ENCODE measurements around the gene EVI5L. TPM values are rescaled to one million over a fixed set of nuclear protein-coding genes. Genes with fewer than 3 reads are reported as not detected.

EVI5L gene
- total and polyA plus RNA-seq, 2 of the 13 experiments (the other 11 are each of a cell fraction or from before 2014, with no cell fraction given), result 1.7 to 2.4 TPM

DNA sequence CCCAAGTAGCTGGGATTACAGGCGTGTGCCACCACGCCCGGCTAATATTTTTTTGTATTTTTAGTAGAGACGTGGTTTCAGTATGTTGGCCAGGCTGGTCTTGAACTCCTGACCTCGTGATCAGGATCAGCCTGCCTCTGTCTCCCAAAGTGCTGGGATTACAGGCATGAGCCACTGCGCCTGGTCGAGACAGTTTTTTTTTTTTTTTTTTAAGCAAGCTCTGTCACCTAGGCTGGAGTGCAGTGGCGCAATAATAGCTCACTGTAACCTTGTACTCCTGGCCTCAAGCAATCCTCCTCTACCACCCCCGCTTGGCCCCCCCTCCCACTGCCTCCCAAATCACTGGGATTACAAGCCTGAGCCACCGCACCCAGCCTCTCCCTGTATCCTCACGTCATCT lies 67.3 kb downstream of the EVI5L start (continued):
- TF ChIP-seq SIX4 (CRISPR knock-in tag; IDR thresholded peaks at IDR 0.05), result no peak
- TF ChIP-seq SKI (IDR thresholded peaks at IDR 0.05; ENCODE audit: partially characterized antibody), result peak; percentile 62
- peak; percentile 59; the same call in 1 of the 2 replicates for TF ChIP-seq SP4 (CRISPR knock-in tag; IDR thresholded peaks at IDR 0.05)
- TF ChIP-seq, protein P1, sequence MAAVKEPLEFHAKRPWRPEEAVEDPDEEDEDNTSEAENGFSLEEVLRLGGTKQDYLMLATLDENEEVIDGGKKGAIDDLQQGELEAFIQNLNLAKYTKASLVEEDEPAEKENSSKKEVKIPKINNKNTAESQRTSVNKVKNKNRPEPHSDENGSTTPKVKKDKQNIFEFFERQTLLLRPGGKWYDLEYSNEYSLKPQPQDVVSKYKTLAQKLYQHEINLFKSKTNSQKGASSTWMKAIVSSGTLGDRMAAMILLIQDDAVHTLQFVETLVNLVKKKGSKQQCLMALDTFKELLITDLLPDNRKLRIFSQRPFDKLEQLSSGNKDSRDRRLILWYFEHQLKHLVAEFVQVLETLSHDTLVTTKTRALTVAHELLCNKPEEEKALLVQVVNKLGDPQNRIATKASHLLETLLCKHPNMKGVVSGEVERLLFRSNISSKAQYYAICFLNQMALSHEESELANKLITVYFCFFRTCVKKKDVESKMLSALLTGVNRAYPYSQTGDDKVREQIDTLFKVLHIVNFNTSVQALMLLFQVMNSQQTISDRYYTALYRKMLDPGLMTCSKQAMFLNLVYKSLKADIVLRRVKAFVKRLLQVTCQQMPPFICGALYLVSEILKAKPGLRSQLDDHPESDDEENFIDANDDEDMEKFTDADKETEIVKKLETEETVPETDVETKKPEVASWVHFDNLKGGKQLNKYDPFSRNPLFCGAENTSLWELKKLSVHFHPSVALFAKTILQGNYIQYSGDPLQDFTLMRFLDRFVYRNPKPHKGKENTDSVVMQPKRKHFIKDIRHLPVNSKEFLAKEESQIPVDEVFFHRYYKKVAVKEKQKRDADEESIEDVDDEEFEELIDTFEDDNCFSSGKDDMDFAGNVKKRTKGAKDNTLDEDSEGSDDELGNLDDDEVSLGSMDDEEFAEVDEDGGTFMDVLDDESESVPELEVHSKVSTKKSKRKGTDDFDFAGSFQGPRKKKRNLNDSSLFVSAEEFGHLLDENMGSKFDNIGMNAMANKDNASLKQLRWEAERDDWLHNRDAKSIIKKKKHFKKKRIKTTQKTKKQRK (IDR thresholded peaks at IDR 0.05; ENCODE audit: low read length), result no peak
- TF ChIP-seq BRD4 (CRISPR knock-in tag; IDR thresholded peaks at IDR 0.05), result no peak
- TF ChIP-seq ZBTB21 (CRISPR knock-in tag; IDR thresholded peaks at IDR 0.05), result no peak
- no peak for TF ChIP-seq NFKB2 (CRISPR knock-in tag; IDR thresholded peaks at IDR 0.05; ENCODE audit: borderline replicate concordance)
- no peak for TF ChIP-seq ZNF562 (CRISPR knock-in tag; IDR thresholded peaks at IDR 0.05; ENCODE audit: borderline replicate concordance)
- TF ChIP-seq ZIK1 (CRISPR knock-in tag; IDR thresholded peaks at IDR 0.05; ENCODE audit: borderline replicate concordance, low read depth), result no peak
- TF ChIP-seq ZNF549 (CRISPR knock-in tag; IDR thresholded peaks at IDR 0.05), result no peak
- TF ChIP-seq, protein P2, sequence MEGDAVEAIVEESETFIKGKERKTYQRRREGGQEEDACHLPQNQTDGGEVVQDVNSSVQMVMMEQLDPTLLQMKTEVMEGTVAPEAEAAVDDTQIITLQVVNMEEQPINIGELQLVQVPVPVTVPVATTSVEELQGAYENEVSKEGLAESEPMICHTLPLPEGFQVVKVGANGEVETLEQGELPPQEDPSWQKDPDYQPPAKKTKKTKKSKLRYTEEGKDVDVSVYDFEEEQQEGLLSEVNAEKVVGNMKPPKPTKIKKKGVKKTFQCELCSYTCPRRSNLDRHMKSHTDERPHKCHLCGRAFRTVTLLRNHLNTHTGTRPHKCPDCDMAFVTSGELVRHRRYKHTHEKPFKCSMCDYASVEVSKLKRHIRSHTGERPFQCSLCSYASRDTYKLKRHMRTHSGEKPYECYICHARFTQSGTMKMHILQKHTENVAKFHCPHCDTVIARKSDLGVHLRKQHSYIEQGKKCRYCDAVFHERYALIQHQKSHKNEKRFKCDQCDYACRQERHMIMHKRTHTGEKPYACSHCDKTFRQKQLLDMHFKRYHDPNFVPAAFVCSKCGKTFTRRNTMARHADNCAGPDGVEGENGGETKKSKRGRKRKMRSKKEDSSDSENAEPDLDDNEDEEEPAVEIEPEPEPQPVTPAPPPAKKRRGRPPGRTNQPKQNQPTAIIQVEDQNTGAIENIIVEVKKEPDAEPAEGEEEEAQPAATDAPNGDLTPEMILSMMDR (CRISPR knock-in tag; IDR thresholded peaks at IDR 0.05), result no peak; the same call in 1 of the 2 replicates
- TF ChIP-seq, protein P3, sequence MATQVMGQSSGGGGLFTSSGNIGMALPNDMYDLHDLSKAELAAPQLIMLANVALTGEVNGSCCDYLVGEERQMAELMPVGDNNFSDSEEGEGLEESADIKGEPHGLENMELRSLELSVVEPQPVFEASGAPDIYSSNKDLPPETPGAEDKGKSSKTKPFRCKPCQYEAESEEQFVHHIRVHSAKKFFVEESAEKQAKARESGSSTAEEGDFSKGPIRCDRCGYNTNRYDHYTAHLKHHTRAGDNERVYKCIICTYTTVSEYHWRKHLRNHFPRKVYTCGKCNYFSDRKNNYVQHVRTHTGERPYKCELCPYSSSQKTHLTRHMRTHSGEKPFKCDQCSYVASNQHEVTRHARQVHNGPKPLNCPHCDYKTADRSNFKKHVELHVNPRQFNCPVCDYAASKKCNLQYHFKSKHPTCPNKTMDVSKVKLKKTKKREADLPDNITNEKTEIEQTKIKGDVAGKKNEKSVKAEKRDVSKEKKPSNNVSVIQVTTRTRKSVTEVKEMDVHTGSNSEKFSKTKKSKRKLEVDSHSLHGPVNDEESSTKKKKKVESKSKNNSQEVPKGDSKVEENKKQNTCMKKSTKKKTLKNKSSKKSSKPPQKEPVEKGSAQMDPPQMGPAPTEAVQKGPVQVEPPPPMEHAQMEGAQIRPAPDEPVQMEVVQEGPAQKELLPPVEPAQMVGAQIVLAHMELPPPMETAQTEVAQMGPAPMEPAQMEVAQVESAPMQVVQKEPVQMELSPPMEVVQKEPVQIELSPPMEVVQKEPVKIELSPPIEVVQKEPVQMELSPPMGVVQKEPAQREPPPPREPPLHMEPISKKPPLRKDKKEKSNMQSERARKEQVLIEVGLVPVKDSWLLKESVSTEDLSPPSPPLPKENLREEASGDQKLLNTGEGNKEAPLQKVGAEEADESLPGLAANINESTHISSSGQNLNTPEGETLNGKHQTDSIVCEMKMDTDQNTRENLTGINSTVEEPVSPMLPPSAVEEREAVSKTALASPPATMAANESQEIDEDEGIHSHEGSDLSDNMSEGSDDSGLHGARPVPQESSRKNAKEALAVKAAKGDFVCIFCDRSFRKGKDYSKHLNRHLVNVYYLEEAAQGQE (IDR thresholded peaks at IDR 0.05; ENCODE audit: borderline replicate concordance in 1 of 2, low read depth in 1 of 2, low read length in 2 of 2), result no peak
- TF ChIP-seq SMARCE1 (IDR thresholded peaks at IDR 0.05; ENCODE audit: borderline replicate concordance), result no peak
- TF ChIP-seq ESRRA (CRISPR knock-in tag; IDR thresholded peaks at IDR 0.05; ENCODE audit: low read depth), result no peak
- TF ChIP-seq ZNF703 (CRISPR knock-in tag; IDR thresholded peaks at IDR 0.05; ENCODE audit: borderline replicate concordance), result no peak
- no peak for TF ChIP-seq ZNF430 (CRISPR knock-in tag; IDR thresholded peaks at IDR 0.05)
- TF ChIP-seq HNF4A (CRISPR knock-in tag; IDR thresholded peaks at IDR 0.05), result peak; percentile 71
- peak; percentile 66 for TF ChIP-seq SAP130 (CRISPR knock-in tag; IDR thresholded peaks at IDR 0.05; ENCODE audit: low read depth)
- no peak for TF ChIP-seq KDM5B (CRISPR knock-in tag; IDR thresholded peaks at IDR 0.05; ENCODE audit: borderline replicate concordance)
- TF ChIP-seq IKZF4 (CRISPR knock-in tag; IDR thresholded peaks at IDR 0.05; ENCODE audit: borderline replicate concordance, low read depth, not compliant biosample characterization), result no peak
- TF ChIP-seq, protein P4, sequence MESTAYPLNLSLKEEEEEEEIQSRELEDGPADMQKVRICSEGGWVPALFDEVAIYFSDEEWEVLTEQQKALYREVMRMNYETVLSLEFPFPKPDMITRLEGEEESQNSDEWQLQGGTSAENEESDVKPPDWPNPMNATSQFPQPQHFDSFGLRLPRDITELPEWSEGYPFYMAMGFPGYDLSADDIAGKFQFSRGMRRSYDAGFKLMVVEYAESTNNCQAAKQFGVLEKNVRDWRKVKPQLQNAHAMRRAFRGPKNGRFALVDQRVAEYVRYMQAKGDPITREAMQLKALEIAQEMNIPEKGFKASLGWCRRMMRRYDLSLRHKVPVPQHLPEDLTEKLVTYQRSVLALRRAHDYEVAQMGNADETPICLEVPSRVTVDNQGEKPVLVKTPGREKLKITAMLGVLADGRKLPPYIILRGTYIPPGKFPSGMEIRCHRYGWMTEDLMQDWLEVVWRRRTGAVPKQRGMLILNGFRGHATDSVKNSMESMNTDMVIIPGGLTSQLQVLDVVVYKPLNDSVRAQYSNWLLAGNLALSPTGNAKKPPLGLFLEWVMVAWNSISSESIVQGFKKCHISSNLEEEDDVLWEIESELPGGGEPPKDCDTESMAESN (CRISPR knock-in tag; conservative IDR thresholded peaks at IDR 0.05), result peak; percentile 52; the same call in 1 of the 2 replicates
